Measurements from ENCODE around the gene KIF5A. TPM values are rescaled to one million over a fixed set of nuclear protein-coding genes. Genes with fewer than 3 reads are reported as not detected.
"Not testable (repeated sequence)": the region's sequence is repeated elsewhere in the genome, so short reads cannot be mapped to it uniquely, and the experiment has no call there.

Gene KIF5A
- total and polyA plus RNA-seq, 3 donors from 2014 or later, result 6.8 to 9.1 (median 8.4) TPM

DNA sequence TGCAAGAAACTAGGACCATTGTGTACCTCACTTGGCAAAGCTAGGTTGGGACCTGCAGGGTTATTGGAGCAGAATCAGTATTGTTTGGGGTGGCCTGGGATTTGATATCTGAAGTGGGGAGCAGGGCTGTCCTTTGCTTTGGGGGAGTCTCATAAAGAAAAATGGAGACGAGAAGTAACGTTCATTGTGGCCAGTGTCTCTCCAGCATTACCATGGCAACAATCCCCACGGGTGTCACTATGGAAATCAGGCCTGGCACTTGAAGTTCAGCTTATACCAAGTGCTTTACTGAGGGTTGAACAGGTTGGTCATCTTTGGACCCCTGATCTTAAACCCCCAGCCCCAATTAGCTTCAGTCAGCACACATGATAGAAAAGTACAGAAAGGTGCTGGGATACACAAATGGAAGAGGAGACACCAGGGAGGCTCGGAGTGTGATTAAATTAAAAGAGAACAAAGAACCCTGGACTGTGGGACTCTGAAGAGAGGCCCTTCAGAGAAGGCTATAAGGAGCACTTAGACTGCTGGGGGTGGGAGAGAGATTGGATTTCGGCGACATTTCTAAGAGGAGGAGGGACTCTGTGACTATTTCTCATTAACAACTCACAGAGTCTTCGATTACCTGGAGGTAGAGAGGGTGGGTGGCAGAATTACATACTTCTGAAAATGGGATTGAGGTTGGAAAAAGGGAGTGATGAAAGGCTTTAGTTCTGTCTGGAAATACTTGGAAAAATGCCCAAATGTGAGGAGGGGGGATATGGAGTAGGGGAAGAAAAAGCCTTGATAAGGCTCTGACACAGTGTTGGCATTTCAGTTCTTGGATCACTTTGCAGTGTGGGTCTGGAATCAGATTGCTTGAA lies 3.7 kb downstream of the KIF5A start:
- H3K27me3 ChIP-seq, result no peaks in the 10 kb centered on the region
- H3K4me3 ChIP-seq, result no peak overlapping the region
- no peak for DNase-seq
- H3K27ac ChIP-seq, result no peak overlapping the region
- TF ChIP-seq, protein P1, sequence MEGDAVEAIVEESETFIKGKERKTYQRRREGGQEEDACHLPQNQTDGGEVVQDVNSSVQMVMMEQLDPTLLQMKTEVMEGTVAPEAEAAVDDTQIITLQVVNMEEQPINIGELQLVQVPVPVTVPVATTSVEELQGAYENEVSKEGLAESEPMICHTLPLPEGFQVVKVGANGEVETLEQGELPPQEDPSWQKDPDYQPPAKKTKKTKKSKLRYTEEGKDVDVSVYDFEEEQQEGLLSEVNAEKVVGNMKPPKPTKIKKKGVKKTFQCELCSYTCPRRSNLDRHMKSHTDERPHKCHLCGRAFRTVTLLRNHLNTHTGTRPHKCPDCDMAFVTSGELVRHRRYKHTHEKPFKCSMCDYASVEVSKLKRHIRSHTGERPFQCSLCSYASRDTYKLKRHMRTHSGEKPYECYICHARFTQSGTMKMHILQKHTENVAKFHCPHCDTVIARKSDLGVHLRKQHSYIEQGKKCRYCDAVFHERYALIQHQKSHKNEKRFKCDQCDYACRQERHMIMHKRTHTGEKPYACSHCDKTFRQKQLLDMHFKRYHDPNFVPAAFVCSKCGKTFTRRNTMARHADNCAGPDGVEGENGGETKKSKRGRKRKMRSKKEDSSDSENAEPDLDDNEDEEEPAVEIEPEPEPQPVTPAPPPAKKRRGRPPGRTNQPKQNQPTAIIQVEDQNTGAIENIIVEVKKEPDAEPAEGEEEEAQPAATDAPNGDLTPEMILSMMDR (IDR thresholded peaks at IDR 0.05), result no peak
- TF ChIP-seq POLR2A (IDR thresholded peaks at IDR 0.05), result no peak
- intact Hi-C loops (cut with DNase I; ENCODE audit: low total_unique reads), result no loop called here
- peaks cover 6% of the 10 kb centered on the region for H3K4me1 ChIP-seq
- 67 to 73% methylated on average over 7 of the region's 7 CpGs for WGBS, 2 donors
- H3K9me3 ChIP-seq, result no peaks in the 10 kb centered on the region
- no peaks in the 10 kb centered on the region for H3K36me3 ChIP-seq (ENCODE audit: low read depth, missing control alignments)

DNA sequence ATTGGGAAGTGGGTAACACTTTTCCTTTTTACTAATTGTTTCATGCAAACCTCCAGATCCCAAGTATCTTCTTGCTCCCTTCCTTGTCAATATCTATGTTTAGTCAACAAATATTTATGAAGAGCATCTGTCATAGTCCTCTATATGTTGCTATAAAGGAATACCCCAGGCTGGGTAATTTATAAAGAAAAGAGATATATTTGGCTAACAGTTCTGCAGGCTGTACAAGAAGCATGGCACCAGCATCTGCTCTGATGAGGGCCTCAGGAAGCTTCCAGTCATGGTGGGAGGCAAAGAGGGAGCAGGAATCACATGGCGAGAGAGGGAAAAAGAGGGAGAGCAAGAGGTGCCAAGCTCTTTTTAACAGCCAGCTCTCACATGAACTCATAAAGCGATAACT lies 4.6 kb downstream of the KIF5A start:
- whole genome bisulfite sequencing, 2 donors, result 87 to 91% methylated on average over 2 of the region's 2 CpGs
- intact Hi-C loops (cut with DNase I; ENCODE audit: low total_unique reads), result no loop called here
- Histone ChIP-seq H3K36me3 (ENCODE audit: low read depth, missing control alignments) (no peaks in the 10 kb centered on the region), H3K27ac (no peak overlapping the region), H3K4me3 (no peak overlapping the region), H3K9me3 (no peaks in the 10 kb centered on the region), H3K27me3 (no peaks in the 10 kb centered on the region), H3K4me1 (peaks cover 6% of the 10 kb centered on the region)
- no peak for DNase-seq
- no peak for TF ChIP-seq POLR2A (IDR thresholded peaks at IDR 0.05)
- TF ChIP-seq, protein P1 (IDR thresholded peaks at IDR 0.05), result no peak

DNA sequence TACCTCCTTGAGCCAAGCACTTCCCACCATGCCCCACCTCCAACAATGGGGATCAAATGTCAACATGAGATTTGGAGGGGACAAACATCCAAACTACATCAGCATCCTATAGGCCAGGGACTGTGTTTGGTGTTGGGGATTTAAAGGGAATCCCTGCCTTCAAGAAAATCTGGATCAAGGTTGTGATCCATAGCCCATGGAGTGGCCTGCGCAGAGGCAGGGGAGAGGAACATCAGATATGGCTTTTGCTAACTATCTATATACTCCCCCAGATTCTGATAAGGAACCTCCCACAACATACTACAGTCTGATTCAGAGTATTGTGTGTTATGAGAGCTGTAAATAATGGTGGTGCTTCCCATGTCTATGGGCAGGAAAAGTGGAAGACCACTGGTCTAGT lies 5.1 kb downstream of the KIF5A start:
- TF ChIP-seq POLR2A (IDR thresholded peaks at IDR 0.05), result no peak
- TF ChIP-seq, protein P1 (IDR thresholded peaks at IDR 0.05), result no peak
- Histone ChIP-seq H3K4me3 (no peak overlapping the region), H3K4me1 (peaks cover 4% of the 10 kb centered on the region), H3K9me3 (no peaks in the 10 kb centered on the region), H3K27ac (no peak overlapping the region), H3K27me3 (no peaks in the 10 kb centered on the region), H3K36me3 (ENCODE audit: low read depth, missing control alignments) (no peaks in the 10 kb centered on the region)
- DNase-seq, result no peak
- intact Hi-C loops (cut with DNase I; ENCODE audit: low total_unique reads), result no loop called here
- WGBS, 2 donors, result 76% methylated on average over 1 of the region's 1 CpG; no CpG with 5 or more reads in 1 of the 2 donors

DNA sequence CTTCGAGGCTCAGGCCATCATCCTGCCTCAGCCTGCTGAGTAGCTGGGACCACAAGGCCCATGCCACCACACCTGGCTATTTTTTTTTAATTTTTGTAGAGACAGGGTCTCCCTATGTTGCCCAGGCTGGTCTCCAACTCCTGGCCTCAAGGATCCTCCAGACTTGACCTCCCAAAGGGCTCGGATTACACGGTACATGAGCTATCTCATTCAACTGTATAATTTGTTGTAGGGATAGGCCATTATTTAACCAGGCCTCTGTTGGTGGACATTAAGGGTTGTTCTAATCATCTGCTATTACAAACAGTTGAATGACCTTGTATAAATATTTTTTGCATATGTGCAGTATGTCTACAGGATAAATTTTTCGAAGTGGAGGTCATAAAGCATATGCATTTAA lies 9.0 kb downstream of the KIF5A start:
- no peak for DNase-seq
- no peaks in the 10 kb centered on the region for H3K27me3 ChIP-seq
- TF ChIP-seq, protein P1 (IDR thresholded peaks at IDR 0.05), result no peak
- no peak for TF ChIP-seq POLR2A (IDR thresholded peaks at IDR 0.05)
- H3K27ac ChIP-seq, result no peak overlapping the region
- WGBS, 2 donors, result 83 to 93% methylated on average over 4 of the region's 4 CpGs
- no peaks in the 10 kb centered on the region for H3K36me3 ChIP-seq (ENCODE audit: low read depth, missing control alignments)
- intact Hi-C loops (cut with DNase I; ENCODE audit: low total_unique reads), result no loop called here
- no peak overlapping the region for H3K4me3 ChIP-seq
- no peaks in the 10 kb centered on the region for H3K9me3 ChIP-seq
- H3K4me1 ChIP-seq, result no peaks in the 10 kb centered on the region

DNA sequence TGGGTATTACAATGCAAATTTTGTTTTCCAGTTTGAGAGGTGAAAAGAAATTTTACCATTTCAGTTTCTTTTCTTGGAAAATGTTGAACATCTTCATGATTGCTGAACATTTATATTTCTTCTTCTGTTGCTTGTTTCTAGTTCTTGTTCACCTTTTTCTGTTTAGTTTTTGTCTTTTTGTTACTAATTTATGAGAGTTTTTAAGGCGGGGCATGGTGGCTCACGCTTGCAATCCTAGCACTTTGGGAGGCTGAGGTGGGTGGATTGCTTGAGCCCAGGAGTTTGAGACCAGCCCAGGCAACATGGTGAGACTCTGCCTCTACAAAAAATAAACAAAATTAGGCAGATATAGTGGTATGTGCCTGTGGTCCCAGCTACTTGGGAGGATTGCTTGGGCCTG lies 10.7 kb downstream of the KIF5A start:
- no peaks in the 10 kb centered on the region for H3K36me3 ChIP-seq (ENCODE audit: low read depth, missing control alignments)
- H3K27ac ChIP-seq, result no peak overlapping the region
- H3K27me3 ChIP-seq, result no peaks in the 10 kb centered on the region
- no peaks in the 10 kb centered on the region for H3K4me1 ChIP-seq
- TF ChIP-seq, protein P1 (IDR thresholded peaks at IDR 0.05), result no peak
- no peak for TF ChIP-seq POLR2A (IDR thresholded peaks at IDR 0.05)
- intact Hi-C loops (cut with DNase I; ENCODE audit: low total_unique reads), result no loop called here
- no peak for DNase-seq
- H3K9me3 ChIP-seq, result no peaks in the 10 kb centered on the region
- H3K4me3 ChIP-seq, result no peak overlapping the region
- 93 to 98% methylated on average over 2 of the region's 2 CpGs for WGBS, 2 donors

DNA sequence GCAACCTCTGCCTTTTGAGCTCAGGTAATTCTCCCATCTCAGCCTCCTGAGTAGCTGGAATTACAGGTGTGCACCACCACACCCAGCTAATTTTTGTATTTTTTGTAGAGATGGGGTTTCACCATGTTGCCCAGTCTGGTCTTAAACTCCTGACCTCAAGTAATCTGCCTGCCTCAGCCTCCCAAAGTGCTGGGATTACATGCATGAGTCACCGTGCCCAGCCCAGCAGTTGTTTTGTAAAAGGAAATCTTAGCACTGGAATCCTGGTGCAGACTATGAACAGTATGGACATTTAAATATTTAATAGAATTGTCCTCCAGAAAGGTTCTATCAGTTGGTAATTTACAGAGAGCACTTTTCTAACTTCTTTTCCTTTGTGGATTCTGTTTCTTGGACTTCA lies 11.3 kb downstream of the KIF5A start:
- H3K9me3 ChIP-seq; H3K27ac ChIP-seq; H3K4me1 ChIP-seq; H3K4me3 ChIP-seq; H3K36me3 ChIP-seq (ENCODE audit: low read depth, missing control alignments); intact Hi-C loops (cut with DNase I; ENCODE audit: low total_unique reads); DNase-seq; H3K27me3 ChIP-seq: not testable (repeated sequence)
- 81 to 86% methylated on average over 1 of the region's 1 CpG for WGBS, 2 donors
